Dendritic cell treated with granulocyte-macrophage colony-stimulating factor and Interleukin-4, amounts not matched to agents 40 ng/mL and 50 ng/mL, for 4 days (primary cell): ENCODE results near the gene FAM217A.

ENCODE experiments used
- H3K27ac Mint-ChIP-seq: one replicate; pipeline ENCODE4 v1.8.0; 2022; ENCODE audit warnings: mild to moderate bottlenecking, mixed read lengths
- H3K27me3 Mint-ChIP-seq: one replicate; pipeline ENCODE4 v1.8.0; 2022; ENCODE audit warnings: mild to moderate bottlenecking, mixed read lengths
- H3K36me3 Mint-ChIP-seq: one replicate; pipeline ENCODE4 v1.8.0; 2022; ENCODE audit warnings: low read depth, mixed read lengths
- H3K4me1 Mint-ChIP-seq: one replicate; pipeline ENCODE4 v1.8.0; 2022; ENCODE audit warnings: low read depth, mixed read lengths
- H3K4me3 Mint-ChIP-seq: one replicate; pipeline ENCODE4 v1.8.0; 2022; ENCODE audit warnings: mild to moderate bottlenecking, moderate library complexity, mixed read lengths
- H3K9me3 Mint-ChIP-seq: one replicate; pipeline ENCODE4 v1.8.0; 2022; ENCODE audit warnings: mixed read lengths
- intact Hi-C: fragments of 100-400 bp; cut with micrococcal nuclease; formaldehyde crosslinking; loops from one replicate; pipeline ENCODE4 v1.15.0; 2022

The FAM217A gene

GRCh38 chr6:4023240-4023639 lies 55.7 kb downstream of the FAM217A start:
- Mint-ChIP-seq H3K4me3 (no peak overlapping the region), H3K36me3 (peaks cover 28% of the 10 kb centered on the region), H3K27me3 (no peaks in the 10 kb centered on the region), H3K4me1 (peaks cover 48% of the 10 kb centered on the region), H3K27ac (peak overlapping the region; percentile 59), H3K9me3 (no peaks in the 10 kb centered on the region)
- intact Hi-C loops, result no loop called here

GRCh38 chr6:4021854-4022695 lies 56.9 kb downstream of the FAM217A start:
- Mint-ChIP-seq H3K27ac (peak overlapping the region; percentile 97), H3K36me3 (peaks cover 28% of the 10 kb centered on the region), H3K4me1 (peaks cover 44% of the 10 kb centered on the region), H3K27me3 (no peaks in the 10 kb centered on the region), H3K4me3 (peak overlapping the region; percentile 97), H3K9me3 (no peaks in the 10 kb centered on the region)
- intact Hi-C loops, result loop anchor here (1.0 kb wide), 1 partner anchor 113 kb away; the partner anchor contains the start of gene ECI2

- H3K36me3 Mint-ChIP-seq, result peaks cover 28% of the 10 kb centered on the region
- H3K27me3 Mint-ChIP-seq, result no peaks in the 10 kb centered on the region
- intact Hi-C loops, result loop anchor here (1.0 kb wide), 1 partner anchor 114 kb away; the partner anchor contains the start of gene ECI2
- peaks cover 38% of the 10 kb centered on the region for H3K4me1 Mint-ChIP-seq
- peak overlapping the region; percentile 97 for H3K4me3 Mint-ChIP-seq
- H3K27ac Mint-ChIP-seq, result peak overlapping the region; percentile 97
- H3K9me3 Mint-ChIP-seq, result no peaks in the 10 kb centered on the region
These were observed 57.6 kb downstream of the FAM217A start for GRCh38 chr6:4021133-4021853.

DNA sequence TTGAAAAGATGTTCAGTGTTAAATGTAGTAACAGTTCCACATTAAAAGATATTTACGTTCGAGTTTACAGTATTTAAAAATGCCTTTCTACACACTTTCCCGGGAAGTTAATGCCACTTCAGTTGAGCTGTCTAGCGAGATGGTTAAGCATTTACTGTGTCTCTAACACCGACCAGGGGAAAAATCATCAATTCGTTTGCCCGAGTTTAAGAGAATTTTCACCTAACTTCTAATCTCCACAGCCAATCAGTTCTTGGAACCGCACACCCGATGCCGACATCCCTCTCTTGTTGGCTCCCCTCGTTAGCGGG lies 58.2 kb downstream of the FAM217A start:
- Mint-ChIP-seq H3K4me3 (peak overlapping the region; percentile 97), H3K36me3 (peaks cover 28% of the 10 kb centered on the region), H3K9me3 (no peaks in the 10 kb centered on the region), H3K27me3 (no peaks in the 10 kb centered on the region), H3K4me1 (peaks cover 43% of the 10 kb centered on the region), H3K27ac (peak overlapping the region; percentile 97)
- intact Hi-C loops, result loop anchor here (1.0 kb wide), 1 partner anchor 115 kb away; the partner anchor contains the start of gene ECI2

- H3K9me3 Mint-ChIP-seq, result no peaks in the 10 kb centered on the region
- intact Hi-C loops, result no loop called here
- peaks cover 46% of the 10 kb centered on the region for H3K36me3 Mint-ChIP-seq
- H3K27me3 Mint-ChIP-seq, result no peaks in the 10 kb centered on the region
- peaks cover 53% of the 10 kb centered on the region for H3K4me1 Mint-ChIP-seq
- peak overlapping the region; percentile 96 for H3K4me3 Mint-ChIP-seq
- H3K27ac Mint-ChIP-seq, result peak overlapping the region; percentile 99
These were observed 60.1 kb downstream of the FAM217A start for GRCh38 chr6:4018924-4019236.
